GM12864 (cell line): ENCODE data around the gene PPP1R2.
"Not testable (repeated sequence)": the region's sequence is repeated elsewhere in the genome, so short reads cannot be mapped to it uniquely, and the experiment has no call there.

Experiments used
- DNase-seq: peaks from one replicate; pipeline ENCODE4 v3.0.0-alpha.2; 2011; ENCODE audit warnings: low read depth
- H3K4me3 ChIP-seq: 2 replicates; pipeline ENCODE4 v1.5.1; 2011; ENCODE audit warnings: mild to moderate bottlenecking, low read depth, low read length, control low read depth
- TF ChIP-seq, protein P1 (sequence below): IDR thresholded peaks from 2 replicates; pipeline ENCODE4 v1.5.1; 2011; ENCODE audit warnings: low read depth, mild to moderate bottlenecking, moderate library complexity, low read length, control low read depth, inconsistent platforms; ENCODE audit errors: missing control alignments

Gene PPP1R2

DNA sequence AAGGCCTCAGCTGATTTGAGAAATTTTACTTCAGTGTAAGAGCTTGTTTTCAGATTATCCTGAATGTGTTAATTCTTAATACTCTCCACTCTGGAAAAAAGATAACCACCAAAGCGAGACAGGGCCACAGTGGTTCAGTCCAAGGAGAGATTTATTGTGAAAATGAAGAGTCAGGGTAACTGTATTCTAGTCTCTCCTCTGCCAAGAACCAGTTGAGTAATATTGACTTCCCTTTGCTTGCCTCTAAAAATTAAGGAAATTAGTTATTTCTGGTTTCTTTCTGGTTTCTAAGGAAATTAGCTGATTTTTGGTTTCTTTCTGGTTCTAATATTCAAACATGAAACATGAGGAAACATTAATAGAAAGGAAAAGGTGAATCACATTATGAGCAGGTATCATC lies 34.9 kb downstream of the PPP1R2 start:
- H3K4me3 ChIP-seq = no peak overlapping the region
- no peak for DNase-seq
- TF ChIP-seq, protein P1, sequence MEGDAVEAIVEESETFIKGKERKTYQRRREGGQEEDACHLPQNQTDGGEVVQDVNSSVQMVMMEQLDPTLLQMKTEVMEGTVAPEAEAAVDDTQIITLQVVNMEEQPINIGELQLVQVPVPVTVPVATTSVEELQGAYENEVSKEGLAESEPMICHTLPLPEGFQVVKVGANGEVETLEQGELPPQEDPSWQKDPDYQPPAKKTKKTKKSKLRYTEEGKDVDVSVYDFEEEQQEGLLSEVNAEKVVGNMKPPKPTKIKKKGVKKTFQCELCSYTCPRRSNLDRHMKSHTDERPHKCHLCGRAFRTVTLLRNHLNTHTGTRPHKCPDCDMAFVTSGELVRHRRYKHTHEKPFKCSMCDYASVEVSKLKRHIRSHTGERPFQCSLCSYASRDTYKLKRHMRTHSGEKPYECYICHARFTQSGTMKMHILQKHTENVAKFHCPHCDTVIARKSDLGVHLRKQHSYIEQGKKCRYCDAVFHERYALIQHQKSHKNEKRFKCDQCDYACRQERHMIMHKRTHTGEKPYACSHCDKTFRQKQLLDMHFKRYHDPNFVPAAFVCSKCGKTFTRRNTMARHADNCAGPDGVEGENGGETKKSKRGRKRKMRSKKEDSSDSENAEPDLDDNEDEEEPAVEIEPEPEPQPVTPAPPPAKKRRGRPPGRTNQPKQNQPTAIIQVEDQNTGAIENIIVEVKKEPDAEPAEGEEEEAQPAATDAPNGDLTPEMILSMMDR = no peak

DNA sequence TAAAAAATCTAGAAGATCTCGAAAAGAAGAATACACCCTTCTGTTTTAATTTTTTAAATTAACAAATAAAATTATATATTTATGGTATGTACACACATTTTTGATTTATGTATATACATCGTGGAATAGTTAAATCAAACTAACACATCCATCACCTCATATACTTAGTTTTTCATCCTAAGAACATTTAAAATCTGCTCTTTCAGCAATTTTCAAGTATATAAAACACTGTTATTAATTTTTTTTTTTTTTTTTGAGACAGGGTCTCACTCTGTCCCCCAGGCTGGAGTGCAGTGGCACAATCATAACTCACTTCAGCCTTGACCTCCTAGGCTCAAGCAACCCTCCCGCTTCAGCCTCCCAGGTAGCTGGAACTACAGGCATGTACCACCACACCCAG lies 67.5 kb downstream of the PPP1R2 start:
- no peak overlapping the region for H3K4me3 ChIP-seq
- DNase-seq = no peak
- TF ChIP-seq, protein P1 = no peak

DNA sequence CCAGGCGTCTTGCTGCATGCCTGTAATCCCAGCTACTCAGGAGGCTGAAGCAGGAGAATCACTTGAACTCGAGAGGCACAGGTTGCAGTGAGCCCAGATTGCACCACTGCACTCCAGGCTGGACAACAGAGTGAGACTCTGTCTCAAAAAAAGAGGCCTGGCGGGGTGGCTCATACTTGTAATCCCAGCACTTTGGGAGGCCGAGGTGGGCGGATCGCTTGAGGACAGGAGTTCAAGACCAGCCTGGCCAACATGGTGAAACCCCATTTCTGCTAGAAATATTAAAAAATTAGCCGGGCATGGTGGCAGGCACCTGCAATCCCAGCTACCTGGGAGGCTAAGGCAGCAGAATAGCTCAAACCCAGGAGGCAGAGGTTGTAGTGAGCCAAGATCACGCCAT lies 68.0 kb downstream of the PPP1R2 start:
- DNase-seq, H3K4me3 ChIP-seq: not testable (repeated sequence)

DNA sequence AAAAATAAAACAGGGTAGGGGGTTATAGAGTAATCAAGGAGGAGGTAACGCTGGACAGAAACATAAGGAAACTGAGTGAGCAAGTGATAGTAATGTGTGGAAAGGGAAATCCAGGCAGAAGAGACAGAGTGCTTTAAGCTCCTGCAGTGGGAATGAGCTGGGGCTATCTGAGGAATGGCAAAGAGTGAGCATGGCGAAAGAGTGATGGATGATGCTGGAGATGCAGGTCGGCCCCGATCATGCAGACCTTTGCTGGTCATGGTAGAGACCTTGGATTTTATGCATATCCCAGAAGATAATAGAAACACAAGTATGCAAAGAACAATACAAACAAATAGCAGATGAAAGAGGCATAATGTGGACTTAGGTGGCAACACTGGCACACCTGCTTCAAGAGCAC lies 74.3 kb downstream of the PPP1R2 start:
- no peak for DNase-seq
- H3K4me3 ChIP-seq = no peak overlapping the region
- TF ChIP-seq, protein P1 = no peak

DNA sequence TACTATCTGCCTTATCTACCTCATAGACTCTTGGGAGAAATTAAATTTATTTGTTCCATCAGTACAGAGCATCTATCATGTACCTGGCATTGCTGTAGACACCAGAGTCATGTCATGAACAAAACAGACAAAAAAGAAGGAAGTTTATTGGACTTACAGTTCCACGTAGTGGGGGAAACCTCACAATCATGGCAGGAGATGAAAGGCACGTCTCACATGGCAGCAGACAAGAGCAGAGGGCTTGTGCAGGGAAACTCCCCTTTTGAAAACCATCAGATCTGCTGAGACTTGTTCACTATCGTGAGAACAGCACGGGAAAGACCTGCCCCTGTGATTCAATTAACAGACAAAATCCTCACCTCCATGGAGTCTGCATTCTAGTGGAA lies 74.7 kb downstream of the PPP1R2 start:
- TF ChIP-seq, protein P1 = no peak

DNA sequence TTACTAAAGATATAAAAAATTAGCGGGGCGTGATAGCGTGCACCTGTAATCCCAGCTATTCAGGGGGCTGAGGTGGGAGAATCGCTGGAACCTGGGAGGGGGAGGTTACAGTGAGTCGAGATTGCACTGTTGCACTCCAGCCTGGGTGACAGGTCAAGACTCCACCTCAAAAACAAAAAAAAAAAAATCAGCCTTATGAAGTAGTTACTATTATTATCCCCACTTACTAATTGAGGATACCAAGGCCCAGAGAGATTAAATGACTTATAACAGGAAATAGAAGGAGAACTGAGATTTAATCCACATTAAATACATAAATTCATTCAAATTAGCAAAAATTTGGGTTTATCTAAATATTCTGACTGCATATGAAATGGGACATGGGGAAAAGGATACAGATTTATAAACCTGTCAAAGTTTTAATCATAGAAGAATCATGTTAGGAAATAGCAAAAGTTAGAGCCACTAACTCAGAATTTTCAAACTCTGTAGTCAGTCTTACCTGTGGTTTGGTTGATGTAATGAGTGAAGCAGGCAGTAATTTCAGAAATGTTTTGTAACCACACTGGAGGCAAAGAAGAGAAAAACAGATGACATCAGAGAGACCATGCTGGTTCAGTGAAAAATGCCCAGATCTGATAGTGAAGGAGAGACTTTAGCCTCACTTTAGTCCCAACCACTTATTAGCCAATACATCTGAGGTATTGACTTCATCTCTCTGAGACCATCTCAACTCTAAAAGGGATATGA lies 75.3 kb downstream of the PPP1R2 start:
- DNase-seq = no peak
- no peak overlapping the region for H3K4me3 ChIP-seq
- TF ChIP-seq, protein P1 = no peak

More for the DNA sequence above, 74.7 kb downstream of the PPP1R2 start:
- H3K4me3 ChIP-seq = no peak overlapping the region
- no peak for DNase-seq

DNA sequence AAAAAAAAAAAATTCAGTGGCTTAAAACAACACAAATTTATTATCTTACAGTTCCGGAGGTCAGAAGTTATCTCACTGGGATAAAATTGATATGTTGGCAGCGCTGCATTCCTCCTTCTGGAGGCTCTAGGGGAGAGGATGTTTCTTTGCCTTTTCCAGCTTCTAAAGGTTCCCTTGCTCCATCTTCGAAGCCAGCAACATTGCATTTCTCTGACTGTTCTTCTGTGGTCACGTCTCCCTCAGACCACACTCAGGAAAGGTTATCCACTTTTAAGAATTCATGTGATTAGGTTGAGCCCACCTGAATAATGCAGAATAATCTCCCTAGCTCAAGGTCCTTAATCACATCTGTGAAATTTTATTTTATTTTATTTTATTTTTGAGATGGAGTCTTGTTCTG lies 76.9 kb downstream of the PPP1R2 start:
- no peak for DNase-seq
- TF ChIP-seq, protein P1 = no peak

More for the DNA sequence above, 76.9 kb downstream of the PPP1R2 start:
- no peak overlapping the region for H3K4me3 ChIP-seq
